Suppressor macrophage treated with lipopolysaccharide for 4 hours (primary cell): ENCODE results near the gene SASH3.

Experiments
- DNase-seq: peaks from one replicate; pipeline ENCODE4 v3.0.0-alpha.2; 2020

SASH3 gene

DNA sequence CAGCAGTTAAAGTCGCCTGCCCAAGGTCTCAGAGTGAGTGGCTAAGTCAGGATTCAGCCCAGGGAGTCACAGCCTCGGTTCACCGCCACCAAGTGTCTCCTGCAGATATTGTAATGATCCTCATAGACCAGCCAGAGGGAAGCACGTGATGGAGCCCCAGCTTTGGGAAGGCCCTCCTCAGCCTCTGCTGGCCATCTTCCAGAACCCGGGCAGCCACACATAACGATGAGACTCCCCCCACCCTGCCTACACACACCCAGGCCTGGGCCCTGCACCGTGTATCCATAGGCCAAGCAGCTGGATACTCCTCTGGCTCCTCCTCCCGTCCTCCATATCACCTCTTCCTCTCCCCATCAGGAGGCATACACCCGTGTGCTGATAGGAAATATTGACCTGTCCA is 19.6 kb upstream of the SASH3 start:
- DNase-seq, result no peak

DNA sequence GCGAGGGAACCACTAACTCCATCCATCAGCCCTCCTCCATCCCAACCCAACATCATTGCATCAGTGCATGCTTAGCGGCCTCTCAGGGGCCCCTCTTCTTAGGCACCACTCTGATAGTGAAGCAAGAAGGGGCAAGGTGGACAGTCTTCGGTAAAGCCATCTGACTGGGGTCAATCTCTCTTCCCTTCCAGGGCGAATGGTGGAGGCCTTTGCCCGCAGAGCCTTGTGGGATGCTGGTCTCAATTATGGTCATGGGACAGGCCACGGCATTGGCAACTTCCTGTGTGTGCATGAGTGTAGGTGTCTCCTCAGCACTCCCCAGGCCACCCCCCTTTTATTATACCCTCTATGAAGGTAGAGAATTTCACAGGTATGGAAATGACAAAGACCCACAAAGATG is 18.8 kb upstream of the SASH3 start:
- no peak for DNase-seq

DNA sequence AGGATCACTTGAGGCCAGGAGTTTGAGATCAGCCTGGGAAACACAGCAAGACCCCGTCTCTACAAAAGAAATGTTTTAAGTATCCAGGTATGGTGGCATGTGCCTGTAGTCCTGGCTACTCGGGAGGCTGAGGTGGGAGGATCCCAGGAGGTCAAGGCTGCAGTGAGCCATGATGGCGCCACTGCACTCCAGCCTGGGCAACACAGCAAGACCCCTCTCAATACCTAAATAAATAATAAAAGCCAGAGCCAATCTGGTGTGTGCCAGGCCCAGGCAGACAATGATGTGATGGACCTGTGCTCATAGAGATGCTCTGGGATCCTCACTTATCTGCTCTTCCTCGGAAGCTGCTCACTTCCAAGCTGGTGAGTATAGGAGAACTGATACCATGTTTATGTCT is 18.2 kb upstream of the SASH3 start:
- no peak for DNase-seq

DNA sequence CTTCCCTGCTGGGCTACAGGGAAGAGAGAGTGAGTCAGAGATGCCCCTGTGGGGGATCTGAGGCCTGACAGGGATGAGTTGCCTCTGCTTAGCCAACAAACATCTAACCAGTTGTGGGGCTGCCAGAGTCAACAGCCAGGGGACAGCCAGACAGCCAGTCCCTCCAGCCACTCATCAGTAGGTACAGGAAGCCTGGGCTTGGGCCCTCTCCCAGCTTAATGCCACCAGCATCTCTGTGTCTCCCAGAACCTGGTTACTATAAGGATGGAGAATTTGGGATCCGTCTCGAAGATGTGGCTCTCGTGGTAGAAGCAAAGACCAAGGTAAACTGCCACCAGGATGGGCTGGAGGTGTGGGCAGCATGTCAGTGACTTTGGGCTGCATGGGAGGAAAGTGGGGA is 17.3 kb upstream of the SASH3 start:
- DNase-seq, result no peak

DNA sequence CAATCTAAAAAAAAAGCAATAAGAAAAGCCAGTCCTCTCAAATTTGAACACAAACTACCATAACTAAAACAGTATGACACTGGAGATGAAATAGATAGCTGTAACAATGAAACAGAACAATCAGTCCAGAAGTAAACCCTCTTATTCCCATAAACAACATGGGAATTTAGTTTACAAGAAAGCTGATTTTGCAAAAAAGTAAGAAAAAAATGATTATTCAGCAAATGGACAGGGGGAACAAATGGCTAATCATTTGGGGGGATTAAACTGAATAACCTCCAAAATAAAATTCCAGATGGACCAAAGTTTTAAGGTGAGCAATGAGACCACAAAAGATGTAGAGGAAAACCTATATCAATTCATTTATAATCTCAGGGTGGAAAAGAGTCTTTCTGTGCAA is 16.1 kb upstream of the SASH3 start:
- no peak for DNase-seq

DNA sequence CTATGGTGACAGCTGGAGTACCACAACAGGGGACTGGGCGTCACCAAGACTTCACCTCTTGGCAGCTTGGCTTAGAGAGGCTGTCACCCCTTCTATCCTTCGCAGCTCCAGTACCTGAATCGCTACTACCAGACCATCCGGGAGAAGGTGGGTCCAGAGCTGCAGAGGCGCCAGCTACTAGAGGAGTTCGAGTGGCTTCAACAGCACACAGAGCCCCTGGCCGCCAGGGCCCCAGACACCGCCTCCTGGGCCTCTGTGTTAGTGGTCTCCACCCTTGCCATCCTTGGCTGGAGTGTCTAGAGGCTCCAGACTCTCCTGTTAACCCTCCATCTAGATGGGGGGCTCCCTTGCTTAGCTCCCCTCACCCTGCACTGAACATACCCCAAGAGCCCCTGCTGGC is 11.6 kb upstream of the SASH3 start:
- no peak for DNase-seq

DNA sequence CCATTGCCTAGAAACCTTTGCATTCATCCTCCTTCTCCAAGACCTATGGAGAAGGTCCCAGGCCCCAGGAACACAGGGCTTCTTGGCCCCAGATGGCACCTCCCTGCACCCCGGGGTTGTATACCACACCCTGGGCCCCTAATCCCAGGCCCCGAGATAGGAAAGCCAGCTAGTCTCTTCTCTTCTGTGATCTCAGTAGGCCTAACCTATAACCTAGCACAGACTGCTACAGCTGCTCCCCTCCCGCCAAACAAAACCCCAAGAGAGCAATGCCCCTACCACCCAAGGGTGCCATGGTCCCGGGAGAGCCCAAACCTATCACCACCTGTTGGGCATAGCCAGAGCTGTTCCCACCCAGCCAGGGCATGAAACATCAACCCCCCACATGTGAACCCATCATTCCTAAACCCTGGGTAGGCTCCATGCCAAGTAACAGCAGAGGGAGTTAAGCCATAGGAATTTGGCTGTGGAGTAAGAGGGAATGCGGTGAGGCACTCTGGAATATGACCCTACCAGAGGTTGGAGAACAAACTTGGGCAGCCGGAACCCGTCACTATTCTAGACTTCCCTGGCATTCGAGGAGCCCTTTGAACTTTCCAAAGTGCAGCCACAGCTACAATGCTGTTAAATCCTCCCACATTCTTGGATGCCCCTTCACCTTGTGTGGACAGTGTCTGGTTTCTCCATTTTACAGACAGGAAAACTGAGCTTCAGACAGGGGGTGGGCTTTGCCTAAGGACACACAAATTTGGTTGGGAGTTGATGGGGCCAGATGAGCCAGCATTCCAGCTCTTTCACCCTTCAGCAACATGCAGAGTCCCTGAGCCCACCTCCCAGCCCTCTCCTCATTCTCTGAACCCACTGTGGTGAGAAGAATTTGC is 10.9 kb upstream of the SASH3 start:
- DNase-seq, result no peak

DNA sequence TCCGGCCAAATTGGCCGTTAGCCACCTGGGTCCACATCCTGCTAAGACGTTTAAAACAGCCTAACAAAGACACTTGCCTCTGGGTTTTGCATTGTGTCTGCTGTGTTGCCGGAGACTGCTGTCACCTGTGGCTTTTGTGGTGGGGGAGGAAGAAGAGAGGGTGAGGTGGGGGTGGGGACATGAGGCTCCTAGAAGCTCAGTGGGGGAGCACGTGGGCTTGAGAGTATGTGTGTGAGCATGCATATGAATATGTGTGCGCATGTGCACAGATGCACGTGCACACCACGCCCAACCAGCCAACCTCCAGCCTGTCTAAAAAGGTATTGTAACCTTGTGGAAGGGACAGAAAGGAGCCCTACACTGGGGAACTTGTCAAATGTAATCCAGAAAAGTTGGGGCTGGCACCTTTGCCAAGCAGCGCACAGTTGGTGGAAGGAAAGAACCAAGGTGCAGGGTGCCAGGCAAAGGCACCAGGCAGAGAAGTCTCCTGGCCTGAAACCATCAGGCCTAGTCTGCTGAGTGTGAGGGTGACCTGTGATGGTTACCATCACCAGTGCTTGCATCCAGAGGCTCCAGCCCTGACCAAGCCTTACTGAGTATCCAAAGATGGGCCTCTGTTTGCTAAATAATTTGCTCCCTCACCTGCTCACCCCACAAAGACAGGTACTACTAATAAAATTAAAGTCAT is 10.1 kb upstream of the SASH3 start:
- no peak for DNase-seq

DNA sequence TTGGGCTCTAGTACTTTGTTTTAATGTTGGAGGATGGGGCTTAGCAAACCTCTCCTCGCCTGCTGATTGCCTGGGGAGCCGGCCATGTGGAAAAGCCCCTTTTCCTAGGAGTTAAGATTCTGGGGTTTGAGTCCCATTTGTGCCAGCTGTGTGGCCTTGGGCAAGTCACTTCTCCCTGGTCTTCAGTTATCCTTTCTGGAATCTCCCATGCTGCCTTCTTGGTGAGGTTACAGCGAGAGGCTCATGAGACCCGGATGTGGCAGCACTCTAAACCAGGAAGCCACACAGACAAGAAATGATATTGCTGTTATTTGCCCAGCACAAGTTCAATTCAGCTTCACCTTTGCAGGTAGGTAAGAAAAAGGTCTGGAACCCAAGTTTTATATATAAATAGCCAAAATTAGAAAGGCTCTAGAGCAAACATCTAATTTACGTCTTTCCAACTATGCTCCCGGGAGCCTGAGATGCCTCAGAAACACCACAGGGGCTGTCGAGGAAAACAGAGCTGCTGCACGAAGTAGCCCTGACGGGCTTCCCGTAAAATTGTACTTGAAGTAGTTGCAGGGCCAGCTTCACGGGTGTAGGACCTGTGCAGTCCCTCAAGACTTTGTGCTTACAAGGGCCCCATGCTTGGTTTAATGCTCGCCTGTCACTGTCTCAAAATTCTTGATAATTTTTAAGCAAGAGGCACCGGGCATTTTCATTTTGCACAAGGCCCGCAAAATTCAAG is 8.3 kb upstream of the SASH3 start:
- no peak for DNase-seq

DNA sequence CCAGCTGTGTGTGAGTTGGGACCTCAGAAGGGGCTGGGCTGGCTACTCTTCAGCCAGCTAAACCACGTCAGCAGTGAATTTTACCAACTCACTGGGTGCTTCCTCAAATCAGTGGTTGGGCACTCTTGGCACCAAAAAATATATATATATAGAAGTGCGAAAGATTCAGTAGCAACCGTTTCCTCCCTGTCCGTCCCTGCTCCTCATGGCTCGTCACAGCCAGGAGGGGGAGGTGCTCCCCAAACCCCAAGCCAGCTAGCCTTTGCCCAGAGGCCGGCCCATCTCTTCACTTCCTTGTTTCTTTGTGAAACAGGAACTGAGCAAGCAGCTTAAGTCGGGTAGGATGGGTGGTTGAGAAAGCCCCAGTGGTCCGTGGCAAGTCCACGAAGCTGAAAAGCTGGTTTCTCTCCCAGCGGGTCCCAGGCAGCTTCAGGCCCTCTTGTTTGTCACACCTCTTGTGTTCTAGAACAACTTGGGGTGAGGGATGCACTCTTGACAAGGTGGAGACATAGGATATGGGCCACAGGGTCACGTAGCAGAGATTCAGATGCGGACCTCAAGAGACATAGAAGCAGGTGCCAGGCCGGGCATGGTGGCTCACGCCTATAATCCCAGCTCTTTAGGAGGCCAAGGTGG is 6.8 kb upstream of the SASH3 start:
- peak; percentile 92 for DNase-seq

DNA sequence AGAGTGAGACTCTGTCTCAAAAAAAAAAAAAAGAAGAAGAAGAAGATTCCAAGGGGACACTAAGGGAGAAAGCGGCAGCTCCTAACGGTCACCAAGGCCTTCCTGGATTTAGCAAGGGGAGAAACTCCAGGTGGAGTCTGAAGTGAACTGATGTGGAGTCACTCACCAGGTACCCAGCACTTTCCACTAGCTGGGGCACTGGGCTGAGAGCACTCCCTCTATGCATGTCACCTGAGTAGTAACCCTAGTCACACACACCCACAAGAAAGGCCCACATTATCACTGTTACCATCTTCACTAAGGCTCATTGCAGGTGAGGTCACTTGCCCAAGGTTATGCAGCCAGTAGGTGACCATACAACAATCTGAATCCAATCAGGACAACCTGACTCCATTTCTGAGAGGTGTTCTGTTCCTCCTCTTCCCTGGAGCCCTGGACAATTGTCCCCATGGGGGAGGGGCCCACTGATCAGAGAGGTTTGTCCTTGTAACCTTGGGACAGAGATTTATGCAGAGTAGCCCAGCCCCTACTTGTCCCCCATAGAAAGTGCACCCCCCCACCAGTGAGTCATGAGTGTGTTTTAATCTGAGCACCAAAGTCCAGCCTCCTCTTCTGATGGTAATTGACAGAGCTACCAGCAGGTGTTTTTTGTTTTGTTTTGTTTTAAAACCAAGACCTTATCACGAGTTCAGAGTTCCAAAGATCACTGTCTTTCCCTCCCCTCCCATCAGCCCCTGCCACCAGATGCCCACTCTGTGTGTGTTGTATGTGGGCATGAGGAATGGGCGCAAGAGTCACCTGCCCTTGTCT is 5.9 kb upstream of the SASH3 start:
- no peak for DNase-seq

DNA sequence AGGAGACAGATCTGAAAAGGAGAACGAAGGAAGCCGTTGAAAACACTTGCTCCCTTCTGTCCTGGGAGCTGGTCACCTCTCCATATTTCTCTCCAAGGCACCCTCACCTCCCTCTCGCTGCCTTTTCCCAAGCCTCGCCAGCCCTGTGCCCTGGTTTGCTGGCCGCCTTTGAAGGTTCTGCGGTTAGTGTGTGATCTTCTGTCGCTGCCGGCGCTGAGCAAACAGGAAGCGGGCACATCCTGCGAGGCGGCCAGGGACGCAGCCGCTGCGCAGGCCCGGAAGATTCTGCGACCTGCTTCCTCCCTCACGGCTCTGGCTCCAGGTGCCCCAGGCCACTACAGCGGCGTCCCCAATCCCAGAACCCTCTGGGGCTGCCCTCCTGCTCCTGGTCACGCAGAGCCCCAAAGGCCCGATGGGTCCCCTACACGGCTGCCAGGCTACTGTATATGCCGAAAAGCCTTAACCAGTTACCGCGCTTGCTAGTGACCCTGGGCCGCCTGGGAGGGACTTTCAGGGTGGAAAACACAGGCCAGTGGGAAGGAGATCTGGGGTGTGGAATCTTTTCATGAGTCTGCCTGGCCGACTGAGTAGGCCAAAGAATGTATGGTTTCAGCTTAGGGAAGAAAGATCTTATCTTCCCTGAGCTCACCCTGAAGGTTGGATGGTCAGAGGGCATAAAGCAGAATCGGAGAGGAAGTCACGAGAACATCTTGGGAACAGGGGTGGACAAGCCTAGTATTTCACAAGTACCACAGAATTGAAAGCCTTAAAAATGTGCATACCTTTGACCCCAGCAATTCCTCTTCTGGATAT is 2.3 kb upstream of the SASH3 start:
- DNase-seq, result peak; percentile 62

DNA sequence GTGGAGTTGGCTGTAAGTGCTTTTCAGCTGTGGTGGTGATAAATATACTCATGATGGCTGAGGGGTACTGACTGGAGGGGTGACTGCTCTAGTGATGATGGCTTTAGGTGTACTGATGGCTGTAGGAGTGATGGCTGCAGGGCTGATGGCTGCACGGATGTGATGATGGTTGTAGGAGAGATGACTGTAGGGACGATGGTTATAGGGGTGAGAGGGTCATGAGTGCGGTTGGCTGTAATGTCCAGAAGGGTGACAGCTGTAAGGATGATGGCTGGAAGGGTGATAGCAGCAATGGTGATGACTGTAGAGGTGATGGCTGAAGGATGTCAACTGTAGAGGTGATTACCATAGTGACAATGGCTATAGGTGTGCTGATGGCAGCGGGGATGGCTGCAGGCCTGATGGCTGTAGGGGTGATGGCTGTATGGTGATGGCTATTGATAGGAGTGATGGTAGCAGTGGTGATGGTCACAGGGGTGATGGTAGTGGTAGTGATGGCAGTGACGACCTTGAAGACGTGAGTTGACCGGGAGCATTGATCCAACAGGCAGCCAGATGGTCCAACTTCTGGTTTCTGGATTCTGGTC is 570 bp upstream of the SASH3 start:
- DNase-seq, result no peak

DNA sequence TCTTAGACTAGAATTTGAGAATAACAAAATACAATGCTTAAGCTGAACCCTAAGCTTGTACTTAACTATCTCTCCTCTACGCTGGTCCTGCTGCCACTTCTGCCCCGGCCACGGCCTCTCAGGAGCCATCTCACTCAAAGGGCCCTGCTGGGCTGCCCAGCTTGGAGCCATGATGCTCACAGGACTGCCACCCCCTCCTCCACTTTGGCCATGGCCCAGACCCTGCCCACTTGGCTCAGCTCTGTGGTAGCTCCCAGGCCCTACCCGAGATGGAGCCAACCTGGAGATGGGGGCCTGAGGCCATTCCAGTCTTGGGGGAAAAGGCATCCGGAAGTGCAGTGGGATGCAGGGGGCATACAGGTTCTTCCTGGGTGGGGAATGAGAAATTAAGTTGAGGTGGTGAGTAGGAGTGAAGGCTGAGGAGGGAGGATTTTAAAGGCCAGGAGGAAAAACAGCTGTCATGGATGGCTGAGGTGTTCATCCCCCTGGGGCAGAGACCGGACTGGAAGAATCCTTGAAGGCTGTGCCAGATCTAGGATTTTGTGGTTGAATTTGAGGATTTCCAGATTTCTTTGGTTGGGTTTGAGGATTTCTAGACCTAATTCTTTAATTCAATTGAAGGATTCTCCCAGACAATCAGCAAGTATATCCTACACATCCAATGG is 824 bp downstream of the SASH3 start:
- DNase-seq, result peak; percentile 37

DNA sequence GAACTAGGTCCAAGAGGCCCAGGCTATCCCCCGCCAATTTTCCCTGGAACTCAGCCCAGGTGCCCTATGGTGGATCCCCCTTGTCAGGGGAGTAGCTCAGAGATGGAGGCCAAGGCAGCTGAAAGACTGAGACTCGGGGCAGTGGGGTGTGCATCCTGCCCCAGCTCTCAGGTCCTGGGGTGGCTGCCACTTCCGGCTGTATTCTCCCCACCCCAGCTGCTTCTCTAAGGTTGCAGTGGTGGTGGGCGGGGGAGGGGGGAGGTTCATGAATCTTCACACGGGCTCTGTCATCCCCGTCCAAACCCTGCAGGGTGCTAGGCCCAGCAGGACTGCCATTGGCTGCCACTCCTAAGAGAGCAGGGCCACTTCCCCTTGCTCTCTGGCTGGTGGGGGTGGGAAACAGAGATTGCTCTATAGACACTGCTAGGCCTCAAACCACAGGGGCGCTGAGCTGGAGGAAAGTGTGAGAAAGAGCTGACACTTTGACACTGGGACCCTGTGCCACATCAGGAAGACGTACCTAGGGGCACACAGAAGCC is 1.5 kb downstream of the SASH3 start:
- DNase-seq, result peak; percentile 86

DNA sequence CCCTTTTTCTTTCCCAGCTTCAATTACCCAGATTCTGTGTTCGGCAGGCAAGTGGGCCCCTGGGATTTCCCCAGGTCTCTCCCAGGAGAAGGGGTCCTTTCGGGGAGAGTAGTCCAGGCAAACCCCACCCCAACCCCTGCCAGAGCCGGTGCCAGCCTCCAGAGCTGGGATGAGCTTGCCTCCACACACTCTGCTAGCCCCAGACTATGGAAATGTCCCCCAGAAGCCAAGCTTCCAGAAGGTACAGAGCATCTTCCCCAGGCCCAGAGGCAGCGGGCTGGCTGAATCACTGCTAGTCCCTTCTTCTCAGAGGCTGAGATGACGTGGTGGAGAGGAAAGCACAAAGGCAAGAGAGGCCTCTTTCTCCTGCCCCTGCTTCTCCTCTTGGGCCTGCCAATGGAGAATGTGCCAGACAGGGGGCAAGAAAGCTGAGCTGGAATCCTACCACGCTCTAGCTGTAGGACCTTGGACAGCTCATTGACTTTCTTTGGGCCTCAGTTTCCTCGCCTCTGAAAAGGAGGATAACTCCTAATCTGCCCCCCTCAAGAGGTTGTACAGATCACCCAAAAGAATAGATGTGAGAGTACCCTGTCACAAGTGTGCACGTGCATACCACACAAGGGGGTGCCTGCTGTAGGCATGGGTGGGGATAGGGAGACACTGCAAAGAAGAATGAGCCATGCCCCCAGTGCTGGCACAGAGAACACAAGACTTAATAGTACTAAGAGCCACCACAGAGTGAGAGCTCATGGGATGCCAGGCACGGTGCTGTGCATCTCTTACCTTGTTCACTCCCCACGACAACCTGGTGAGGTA is 2.1 kb downstream of the SASH3 start:
- peak; percentile 41 for DNase-seq

DNA sequence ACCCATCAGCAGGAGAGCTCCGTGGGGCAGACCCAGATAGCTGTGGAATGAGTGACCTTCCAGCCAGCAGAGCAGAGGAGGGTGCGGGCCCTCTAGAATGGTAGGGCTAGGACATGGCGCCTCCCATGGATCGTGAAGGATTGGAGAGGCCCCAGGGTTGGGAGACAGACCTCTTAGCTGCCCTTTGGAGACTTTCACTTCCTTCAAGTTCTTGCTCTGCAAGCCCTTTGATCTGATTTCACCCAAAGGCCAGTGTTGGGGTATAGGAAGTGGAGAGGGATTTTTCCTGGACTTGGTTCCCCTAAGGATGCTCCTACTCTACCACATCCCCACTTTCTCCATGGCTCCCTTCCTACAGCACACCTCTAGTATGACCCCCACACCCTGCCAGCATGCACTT is 3.0 kb downstream of the SASH3 start:
- peak; percentile 68 for DNase-seq

DNA sequence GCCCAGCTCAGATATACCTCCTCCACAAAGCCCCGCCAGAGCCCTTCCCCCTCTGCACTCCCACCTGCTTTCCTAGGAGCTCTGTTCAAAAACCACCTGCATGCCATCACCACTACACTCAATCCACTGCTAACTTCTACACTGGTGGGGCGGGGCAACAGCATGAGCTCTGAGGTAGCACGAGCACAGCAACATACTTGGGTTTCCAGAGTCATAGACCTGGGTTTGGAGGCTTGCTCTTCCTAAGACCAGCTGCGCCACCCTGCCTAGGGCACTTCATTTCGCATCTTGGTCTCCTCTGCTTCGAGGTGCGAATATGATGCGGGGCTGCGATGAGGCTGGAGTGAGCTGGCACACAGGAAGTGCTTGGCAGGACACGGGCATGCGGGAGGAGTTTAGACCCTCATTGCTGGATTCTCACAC is 3.6 kb downstream of the SASH3 start:
- no peak for DNase-seq

DNA sequence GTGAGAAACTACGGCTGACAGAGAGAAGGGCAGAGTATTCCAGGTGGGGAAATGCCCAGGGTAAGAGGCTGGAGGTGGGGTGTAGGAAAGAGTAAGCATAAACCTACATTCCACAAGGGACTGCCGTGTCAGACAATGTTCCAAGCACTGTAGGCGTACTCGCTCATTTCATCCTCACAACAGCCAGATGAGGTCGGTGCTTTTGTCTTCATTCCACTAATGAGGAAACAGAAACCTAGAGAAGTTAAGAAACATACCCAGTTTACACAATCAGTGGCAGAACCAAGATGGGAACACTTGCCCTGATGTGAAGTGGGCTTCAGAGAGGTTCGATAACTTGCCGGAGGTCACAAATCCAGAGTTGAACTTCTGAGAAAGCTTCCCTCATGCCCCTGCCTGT is 4.6 kb downstream of the SASH3 start:
- DNase-seq, result peak; percentile 76
